MG63 (cell line): ENCODE data around the gene FUT8. TPM values are rescaled to one million over a fixed set of nuclear protein-coding genes. Genes with fewer than 3 reads are reported as not detected.

Source experiments
- DNase-seq: peaks from one replicate; pipeline ENCODE4 v3.0.0-alpha.2; 2020
- H3K27me3 ChIP-seq: fragments of 250-450 bp; sonication (Bioruptor Pico); 2 replicates; pipeline ENCODE4 v1.5.1; 2020; ENCODE audit warnings: mild to moderate bottlenecking, moderate library complexity
- H3K36me3 ChIP-seq: fragments of 250-450 bp; sonication (Bioruptor Pico); 2 replicates; pipeline ENCODE4 v1.5.1; 2020; ENCODE audit warnings: mild to moderate bottlenecking, moderate library complexity
- H3K4me3 ChIP-seq: fragments of 250-450 bp; sonication (Bioruptor Pico); 2 replicates; pipeline ENCODE4 v1.5.1; 2020; ENCODE audit warnings: mild to moderate bottlenecking, moderate library complexity
- H3K9me3 ChIP-seq: fragments of 250-450 bp; sonication (Bioruptor Pico); 2 replicates; pipeline ENCODE4 v1.5.1; 2020; ENCODE audit warnings: mild to moderate bottlenecking, moderate library complexity
- total RNA-seq: library from RNA; depleted of rRNA; stranded (reverse); fragments of >200 nt; shearing (Covaris generic); gene quantifications from 2 replicates; pipeline ENCODE4 v1.2.3, GENCODE V29; 2014; ENCODE audit warnings: low replicate concordance

The FUT8 gene
- total RNA-seq, 1 experiment from 2014 or later, result 19.8 TPM

DNA sequence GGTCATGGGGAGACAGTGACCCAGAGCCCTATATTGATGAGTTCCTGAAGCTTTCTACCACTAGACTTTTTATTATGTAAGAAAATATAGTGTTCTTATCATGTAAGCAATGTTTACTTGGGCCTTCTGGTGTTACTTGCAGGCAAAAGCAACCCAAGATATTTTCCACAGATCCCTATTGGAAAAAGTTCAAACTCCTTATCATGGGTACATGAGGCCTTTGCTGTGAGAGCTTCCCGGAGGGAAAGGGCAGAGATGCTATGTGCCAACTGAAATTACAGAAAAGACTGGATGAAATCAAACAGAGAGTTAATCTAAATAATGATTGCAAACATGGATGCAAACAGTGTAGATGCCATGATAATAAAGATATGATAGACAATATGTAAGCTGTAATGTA, 361.5 kb downstream of the FUT8 start:
- DNase-seq, result no peak
- Histone ChIP-seq H3K9me3 (no peaks in the 10 kb centered on the region), H3K27me3 (no peaks in the 10 kb centered on the region), H3K36me3 (no peaks in the 10 kb centered on the region), H3K4me3 (no peak overlapping the region)

DNA sequence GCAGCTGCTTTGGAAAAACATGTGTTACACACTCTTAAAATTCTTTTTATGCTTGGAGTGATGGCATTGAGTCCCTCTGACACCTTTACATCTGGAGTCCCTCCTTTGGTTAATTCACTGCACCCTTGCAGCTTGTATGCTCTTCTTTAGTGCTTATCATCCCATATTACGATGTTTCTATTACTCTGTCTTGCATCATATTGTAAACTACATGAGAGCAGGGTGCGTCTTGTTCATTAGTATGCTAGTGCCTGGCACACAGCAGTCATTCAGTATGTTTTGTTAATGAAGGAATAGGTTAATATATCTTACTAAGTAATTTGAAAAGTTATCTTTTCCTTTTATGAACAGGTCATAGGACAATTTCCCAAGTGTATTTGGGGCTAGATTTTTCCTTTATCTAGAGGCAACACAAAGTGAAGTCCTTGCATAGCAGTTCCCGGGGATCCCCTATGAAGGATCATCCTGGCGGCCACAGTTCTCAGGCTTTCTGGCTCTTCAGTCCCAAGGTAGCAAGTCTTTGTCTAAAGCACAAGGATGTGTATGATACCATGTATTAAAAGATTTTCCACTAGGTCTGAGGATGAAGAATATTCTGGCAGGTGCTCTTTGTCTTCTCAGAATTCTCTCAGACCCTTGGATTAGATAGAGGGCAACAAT, 363.8 kb downstream of the FUT8 start:
- no peak for DNase-seq

DNA sequence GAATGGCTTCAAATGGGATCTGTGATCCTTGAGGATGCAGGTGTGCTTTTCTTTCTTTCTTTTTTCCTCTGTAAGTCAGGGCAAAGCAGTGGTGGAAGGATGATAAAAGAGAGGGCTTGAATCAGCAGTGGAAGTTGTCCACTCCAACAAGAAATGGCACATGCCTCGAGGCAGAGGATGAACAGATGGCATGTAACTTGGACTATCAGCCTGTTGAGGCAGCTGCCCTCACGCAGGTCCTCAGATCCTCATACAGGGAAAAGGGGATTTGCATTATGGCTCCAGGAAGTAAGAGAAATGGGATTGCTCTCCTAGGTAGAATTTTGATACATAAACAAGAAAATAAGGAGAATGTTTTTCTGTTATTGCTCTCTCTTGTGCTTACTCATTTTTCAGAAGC, 368.0 kb downstream of the FUT8 start:
- Histone ChIP-seq H3K27me3 (no peaks in the 10 kb centered on the region), H3K36me3 (no peaks in the 10 kb centered on the region), H3K9me3 (no peaks in the 10 kb centered on the region), H3K4me3 (no peak overlapping the region)
- no peak for DNase-seq

More for the DNA sequence above, 363.8 kb downstream of the FUT8 start:
- Histone ChIP-seq H3K27me3 (no peaks in the 10 kb centered on the region), H3K9me3 (no peaks in the 10 kb centered on the region), H3K36me3 (no peaks in the 10 kb centered on the region), H3K4me3 (no peak overlapping the region)

DNA sequence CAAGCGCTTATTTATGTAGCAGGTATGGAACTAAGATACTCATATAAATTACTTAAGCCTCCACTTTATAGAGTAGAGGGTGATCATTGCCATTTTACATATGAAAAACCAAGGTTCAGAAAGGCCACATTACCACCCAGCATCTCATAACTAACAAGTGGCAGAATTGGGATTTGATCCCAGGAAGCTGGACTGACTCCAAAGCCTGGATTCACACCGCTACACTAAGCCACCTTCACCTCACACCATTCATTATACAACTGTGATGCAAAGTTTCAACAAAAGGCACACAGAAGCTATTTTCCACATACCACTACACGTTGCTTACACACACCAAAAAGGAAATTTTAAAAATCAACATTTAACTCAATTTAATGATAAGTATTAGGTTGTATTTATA, 370.6 kb downstream of the FUT8 start:
- Histone ChIP-seq H3K9me3 (no peaks in the 10 kb centered on the region), H3K27me3 (no peaks in the 10 kb centered on the region), H3K4me3 (no peak overlapping the region), H3K36me3 (no peaks in the 10 kb centered on the region)
- no peak for DNase-seq

DNA sequence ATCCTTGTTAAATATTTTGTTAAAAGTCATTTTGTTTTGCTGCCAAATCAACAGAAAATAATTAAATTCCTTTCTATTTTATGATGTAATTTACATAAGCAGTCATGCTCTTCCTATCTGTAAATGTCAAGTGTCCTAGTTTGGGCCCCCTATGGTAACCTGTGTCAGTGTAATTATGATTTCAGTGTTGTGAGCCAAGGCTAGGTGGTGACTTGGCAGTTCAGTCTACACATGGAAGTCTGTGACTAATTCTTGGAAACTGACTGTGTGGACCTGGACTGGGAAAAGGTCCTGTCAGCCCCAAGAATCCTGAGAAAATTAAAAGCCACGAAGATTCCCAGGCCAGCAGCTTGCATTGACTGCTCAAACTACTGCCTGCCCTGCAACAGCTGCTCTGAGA, 371.0 kb downstream of the FUT8 start:
- Histone ChIP-seq H3K9me3 (no peaks in the 10 kb centered on the region), H3K36me3 (no peaks in the 10 kb centered on the region), H3K27me3 (no peaks in the 10 kb centered on the region), H3K4me3 (no peak overlapping the region)
- no peak for DNase-seq

DNA sequence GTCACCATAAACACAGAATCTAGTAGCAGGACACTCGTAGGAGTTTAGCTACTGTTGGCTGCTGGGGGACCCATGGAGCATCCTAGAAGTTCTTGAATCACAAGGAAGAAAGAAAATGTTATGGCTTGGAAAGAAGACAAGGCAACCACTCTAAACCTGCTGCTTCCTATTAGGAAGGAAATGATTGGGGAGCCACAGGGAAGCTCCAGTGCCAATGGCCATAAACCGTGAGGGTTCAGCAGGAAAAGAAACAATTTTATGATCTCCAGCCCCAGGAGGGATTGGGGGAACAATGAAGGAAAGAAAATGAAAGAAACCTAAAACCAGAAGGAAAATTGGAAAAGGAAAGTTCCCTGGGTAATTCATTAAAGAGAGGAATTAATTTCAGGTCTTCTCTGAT, 372.0 kb downstream of the FUT8 start:
- H3K36me3 ChIP-seq, result no peaks in the 10 kb centered on the region
- H3K9me3 ChIP-seq, result no peaks in the 10 kb centered on the region
- H3K4me3 ChIP-seq, result no peak overlapping the region
- DNase-seq, result no peak
- H3K27me3 ChIP-seq, result no peaks in the 10 kb centered on the region

DNA sequence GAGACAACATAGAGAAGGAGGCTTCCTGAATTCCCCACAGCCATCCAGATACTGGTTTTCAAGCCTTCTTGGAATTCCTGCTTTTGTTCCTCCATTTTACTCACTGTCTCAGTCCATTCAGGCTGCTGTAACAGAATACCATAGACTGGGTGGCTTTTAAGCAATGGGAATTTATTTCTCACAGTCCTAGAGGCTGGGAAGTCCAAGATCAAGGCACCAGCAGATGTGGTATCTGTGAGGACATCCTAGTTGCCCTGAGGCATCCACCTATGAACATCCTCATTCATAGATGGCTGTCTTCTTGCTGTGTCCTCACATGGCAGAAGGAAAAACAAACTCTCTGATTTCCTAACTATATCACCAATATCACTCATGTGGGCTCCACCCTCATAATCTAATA, 374.9 kb downstream of the FUT8 start:
- no peaks in the 10 kb centered on the region for H3K27me3 ChIP-seq
- no peaks in the 10 kb centered on the region for H3K36me3 ChIP-seq
- no peak for DNase-seq
- no peak overlapping the region for H3K4me3 ChIP-seq
- H3K9me3 ChIP-seq, result no peaks in the 10 kb centered on the region

DNA sequence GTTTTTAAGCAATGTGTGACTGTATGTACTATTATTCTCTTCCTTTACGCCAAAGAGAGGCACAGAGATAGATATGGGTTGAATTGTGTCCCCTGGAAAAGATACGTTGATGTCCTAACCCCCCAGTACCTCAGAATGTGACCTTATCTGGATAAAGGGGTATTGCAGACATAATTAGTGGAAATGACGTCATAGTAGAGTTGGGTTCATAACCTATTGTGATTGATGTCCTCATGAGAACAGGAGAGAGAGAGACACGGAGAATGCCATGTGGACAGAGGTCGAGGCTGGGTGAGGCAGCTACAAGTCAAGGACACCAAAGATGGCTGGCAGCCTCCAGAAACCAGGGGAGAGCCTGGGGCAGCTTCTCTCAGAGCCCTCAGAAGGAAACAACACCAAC, 376.3 kb downstream of the FUT8 start:
- no peak for DNase-seq
- Histone ChIP-seq H3K9me3 (no peaks in the 10 kb centered on the region), H3K4me3 (no peak overlapping the region), H3K27me3 (no peaks in the 10 kb centered on the region), H3K36me3 (no peaks in the 10 kb centered on the region)

DNA sequence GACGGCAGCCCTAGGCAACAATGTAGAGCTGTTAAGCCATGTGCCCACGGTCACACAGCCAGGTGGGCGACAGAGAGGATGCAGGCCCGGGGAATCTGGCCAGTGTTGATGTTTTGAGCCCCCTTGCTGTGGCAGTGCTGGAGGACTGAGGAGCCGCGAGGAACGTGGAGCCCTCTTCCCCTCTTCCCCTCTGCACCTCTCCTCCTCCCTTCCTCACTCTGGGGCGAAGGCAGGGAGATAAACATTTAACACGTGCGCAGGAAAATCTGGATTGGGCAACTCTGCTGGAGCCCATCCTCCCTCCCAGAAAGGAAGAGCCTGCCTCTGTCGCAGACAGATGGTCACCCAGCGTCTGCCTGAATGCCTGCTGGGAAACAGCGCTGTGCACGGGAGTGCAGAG, 376.8 kb downstream of the FUT8 start:
- H3K36me3 ChIP-seq, result no peaks in the 10 kb centered on the region
- no peak overlapping the region for H3K4me3 ChIP-seq
- no peak for DNase-seq
- no peaks in the 10 kb centered on the region for H3K27me3 ChIP-seq
- H3K9me3 ChIP-seq, result no peaks in the 10 kb centered on the region

DNA sequence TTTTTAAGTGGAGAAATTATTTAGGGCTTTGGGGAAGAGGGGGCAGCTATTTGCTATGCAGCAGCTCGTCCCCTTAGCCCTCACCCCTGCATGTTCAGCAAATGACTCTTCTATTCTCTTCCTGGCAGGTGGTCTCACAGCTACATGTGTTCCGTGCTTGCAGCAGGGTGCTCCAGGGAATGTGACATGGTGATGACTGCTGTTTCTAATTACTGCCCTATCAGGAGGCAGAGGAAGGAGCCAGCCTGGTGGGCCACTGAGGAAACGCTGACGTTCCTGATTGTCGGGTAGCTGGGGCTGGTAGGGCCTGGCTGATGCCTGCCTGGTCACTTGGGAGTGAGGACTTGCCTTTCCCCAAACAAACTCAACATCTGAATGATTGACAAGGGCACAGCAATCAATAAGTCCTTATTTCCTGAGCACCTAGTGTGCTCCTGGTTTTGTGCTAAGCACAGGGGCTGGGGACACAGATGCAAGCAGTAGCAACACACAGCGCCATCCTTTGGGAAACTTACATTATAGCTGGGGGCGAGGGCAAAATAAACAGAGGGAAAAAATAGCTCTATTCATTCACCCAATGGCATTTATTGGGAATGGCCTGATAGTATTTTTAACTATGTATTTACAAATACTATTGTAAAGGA, 377.8 kb downstream of the FUT8 start:
- Histone ChIP-seq H3K27me3 (no peaks in the 10 kb centered on the region), H3K9me3 (no peaks in the 10 kb centered on the region), H3K36me3 (no peaks in the 10 kb centered on the region), H3K4me3 (no peak overlapping the region)
- no peak for DNase-seq

DNA sequence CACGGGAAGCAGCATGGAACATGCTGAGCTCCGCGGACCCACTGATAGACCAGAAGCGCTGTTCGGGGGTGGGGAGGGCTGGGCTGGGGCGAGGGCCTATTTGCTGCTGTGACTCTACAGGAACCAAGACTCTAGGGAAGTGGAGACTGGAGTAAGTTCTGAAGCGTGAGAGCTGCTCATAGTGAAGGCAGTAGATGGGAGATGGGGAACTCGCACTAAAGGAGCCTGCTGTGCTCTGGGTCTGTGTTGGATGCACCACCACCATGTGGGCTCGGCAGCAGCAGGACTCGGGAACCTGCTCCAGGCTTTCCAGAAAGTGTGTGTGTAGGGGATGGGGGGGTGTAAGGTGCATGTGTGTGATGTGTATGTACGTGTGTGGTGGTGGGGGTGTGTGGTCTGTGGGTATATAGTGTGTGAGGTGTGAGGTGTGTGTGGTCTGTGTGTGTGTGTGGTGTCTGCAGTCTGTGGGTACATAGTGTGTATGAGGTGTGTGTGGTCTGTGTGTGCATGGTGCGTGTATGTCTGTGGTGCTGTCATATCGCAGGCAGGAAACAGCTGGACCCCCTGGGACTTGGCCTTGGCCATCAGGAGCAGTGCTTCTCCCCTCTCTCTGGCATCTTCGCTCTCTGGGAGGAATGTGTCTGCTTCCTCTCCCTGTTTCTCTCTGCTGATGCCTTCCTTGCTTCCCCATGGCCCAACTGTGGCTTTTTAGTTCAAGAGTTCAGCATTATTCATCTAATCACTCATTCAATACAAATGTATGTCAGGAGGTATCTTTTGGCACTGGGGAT, 378.9 kb downstream of the FUT8 start:
- H3K4me3 ChIP-seq, result no peak overlapping the region
- no peaks in the 10 kb centered on the region for H3K36me3 ChIP-seq
- no peaks in the 10 kb centered on the region for H3K9me3 ChIP-seq
- peak; percentile 23 for DNase-seq
- H3K27me3 ChIP-seq, result no peaks in the 10 kb centered on the region

DNA sequence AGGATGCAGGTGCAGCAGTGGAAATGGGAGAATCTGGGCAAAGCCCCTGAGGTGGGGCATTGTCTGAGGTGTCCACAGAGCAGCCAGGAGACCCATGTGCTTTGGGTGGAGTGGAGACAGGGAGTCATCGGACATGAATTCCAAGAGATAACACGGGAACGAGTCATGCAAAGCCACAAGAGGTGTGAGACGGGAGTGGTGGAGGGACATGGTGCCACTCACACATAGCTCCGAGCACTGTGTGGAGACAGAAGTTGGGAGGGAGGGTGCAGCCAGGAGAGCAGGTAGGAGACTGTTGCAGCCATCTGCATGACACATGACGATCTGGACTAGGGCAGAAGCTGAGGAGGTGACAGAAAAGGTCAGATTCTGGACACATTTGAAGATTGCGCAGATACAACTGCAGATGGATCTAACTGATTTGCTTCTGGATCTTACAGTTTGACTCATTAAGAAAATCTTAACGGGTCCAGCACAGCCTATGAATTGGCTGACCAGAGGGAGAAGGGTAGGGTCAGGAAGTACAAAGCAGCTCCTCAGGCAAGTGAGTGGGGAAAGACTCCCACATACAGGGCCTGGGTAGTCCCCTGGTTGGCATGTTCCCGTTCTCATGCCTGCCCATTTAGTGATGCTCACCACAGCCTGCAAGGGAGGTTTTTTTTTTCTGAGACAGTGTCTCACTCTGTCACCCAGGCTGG, 379.8 kb downstream of the FUT8 start:
- no peaks in the 10 kb centered on the region for H3K9me3 ChIP-seq
- H3K36me3 ChIP-seq, result no peaks in the 10 kb centered on the region
- H3K27me3 ChIP-seq, result no peaks in the 10 kb centered on the region
- peak; percentile 2 for DNase-seq
- no peak overlapping the region for H3K4me3 ChIP-seq
